GM10847 (cell line): ENCODE data around the gene ANKRD55.

Experiments
- POLR2A ChIP-seq: IDR thresholded peaks from 2 replicates; pipeline ENCODE4 v1.6.1; 2011; ENCODE audit not compliant: insufficient read length; ENCODE audit errors: extremely low read depth

Gene ANKRD55

GRCh38 chr5:56101180-56101579, 131.9 kb downstream of the ANKRD55 start:
- TF ChIP-seq POLR2A: no peak

- no peak for TF ChIP-seq POLR2A
Observed at GRCh38 chr5:56100439-56101176, 132.5 kb downstream of the ANKRD55 start.

GRCh38 chr5:56099346-56099745, 133.8 kb downstream of the ANKRD55 start:
- no peak for TF ChIP-seq POLR2A

- TF ChIP-seq POLR2A: no peak
Observed at GRCh38 chr5:56097055-56097454, 136.1 kb downstream of the ANKRD55 start.

- no peak for TF ChIP-seq POLR2A
Observed at GRCh38 chr5:56095579-56096102, 137.5 kb downstream of the ANKRD55 start.

GRCh38 chr5:56094579-56095361, 138.4 kb downstream of the ANKRD55 start:
- TF ChIP-seq POLR2A: no peak

- TF ChIP-seq POLR2A: no peak
Observed at GRCh38 chr5:56093970-56094369, 139.2 kb downstream of the ANKRD55 start.

- TF ChIP-seq POLR2A: no peak
Observed at GRCh38 chr5:56092115-56092514, 141.0 kb downstream of the ANKRD55 start.

GRCh38 chr5:56091664-56092063, 141.5 kb downstream of the ANKRD55 start:
- no peak for TF ChIP-seq POLR2A

GRCh38 chr5:56090793-56091460, 142.2 kb downstream of the ANKRD55 start:
- TF ChIP-seq POLR2A: no peak

GRCh38 chr5:56088967-56089829, 143.9 kb downstream of the ANKRD55 start:
- TF ChIP-seq POLR2A: no peak

- TF ChIP-seq POLR2A: no peak
Observed at GRCh38 chr5:56088431-56088949, 144.6 kb downstream of the ANKRD55 start.

- no peak for TF ChIP-seq POLR2A
Observed at GRCh38 chr5:56085193-56085592, 147.9 kb downstream of the ANKRD55 start.

GRCh38 chr5:56083286-56083854, 149.8 kb downstream of the ANKRD55 start:
- no peak for TF ChIP-seq POLR2A
